HG02840 (cell line): Measurements from ENCODE around the gene EAF2.

Experiments used
- ATAC-seq: cut with Tn5 transposase; IDR thresholded peaks from one replicate; pipeline ENCODE4 v1.9.1; 2021; ENCODE audit warnings: mild to moderate bottlenecking, moderate library complexity, moderate number of reproducible peaks; ENCODE audit not compliant: unreplicated experiment, low FRiP score

EAF2 gene

GRCh38 chr3:121834671-121835464 is at the start of gene EAF2, which contains the start of gene IQCB1:
Gene EAF2, plus strand, starts transcription at chr3:121835209. Its CDS starts 77 bp downstream, at chr3:121835286.
Gene IQCB1, minus strand, starts transcription at chr3:121835060. Its CDS starts 6,100 bp downstream, at chr3:121828960.
- ATAC-seq, result peak; percentile 98

- no peak for ATAC-seq
Measured at GRCh38 chr3:121786485-121786884, 48.5 kb upstream of the EAF2 start.

GRCh38 chr3:121793078-121793477 is 41.9 kb upstream of the EAF2 start:
- no peak for ATAC-seq

- ATAC-seq, result no peak
Measured at GRCh38 chr3:121794264-121794983, 40.6 kb upstream of the EAF2 start.

GRCh38 chr3:121796970-121797369 is 38.0 kb upstream of the EAF2 start:
- ATAC-seq, result no peak

GRCh38 chr3:121800906-121801305 is 34.1 kb upstream of the EAF2 start:
- no peak for ATAC-seq

GRCh38 chr3:121803771-121804320 is 31.2 kb upstream of the EAF2 start:
- ATAC-seq, result no peak

- peak; percentile 95 for ATAC-seq
Measured at GRCh38 chr3:121809249-121809648, 25.8 kb upstream of the EAF2 start.

GRCh38 chr3:121817753-121818152 is 17.3 kb upstream of the EAF2 start:
- no peak for ATAC-seq

- ATAC-seq, result no peak
Measured at GRCh38 chr3:121818578-121818977, 16.4 kb upstream of the EAF2 start.

GRCh38 chr3:121819236-121819635 is 15.8 kb upstream of the EAF2 start:
- no peak for ATAC-seq

- ATAC-seq, result no peak
Measured at GRCh38 chr3:121821421-121822199, 13.4 kb upstream of the EAF2 start.

- ATAC-seq, result no peak
Measured at GRCh38 chr3:121822973-121823372, 12.0 kb upstream of the EAF2 start.

GRCh38 chr3:121834157-121834670 is 795 bp upstream of the EAF2 start:
- ATAC-seq, result no peak

- ATAC-seq, result peak; percentile 31
Measured at GRCh38 chr3:121835465-121835801, 424 bp downstream of the EAF2 start.

- no peak for ATAC-seq
Measured at GRCh38 chr3:121836064-121836463, 1.1 kb downstream of the EAF2 start.

GRCh38 chr3:121836481-121836880 is 1.5 kb downstream of the EAF2 start:
- ATAC-seq, result no peak

GRCh38 chr3:121839962-121840361 is 5.0 kb downstream of the EAF2 start:
- ATAC-seq, result no peak

GRCh38 chr3:121844892-121845291 is 9.9 kb downstream of the EAF2 start:
- no peak for ATAC-seq

- no peak for ATAC-seq
Measured at GRCh38 chr3:121852256-121852655, 17.2 kb downstream of the EAF2 start.

- no peak for ATAC-seq
Measured at GRCh38 chr3:121855555-121855954, 20.5 kb downstream of the EAF2 start.
